DMS114 treated with DMSO at 0.1 percent for 48 hours (cell line): Measurements from ENCODE around the gene OLIG1.

Source experiments
- DNase-seq: peaks from one replicate; lab custom pipeline; 2025; ENCODE audit not compliant: unreplicated experiment; lab: John Stamatoyannopoulos, UW

Gene OLIG1

GRCh38 chr21:33031152-33031911 lies 38.6 kb upstream of the OLIG1 start:
- no peak for DNase-seq

DNA sequence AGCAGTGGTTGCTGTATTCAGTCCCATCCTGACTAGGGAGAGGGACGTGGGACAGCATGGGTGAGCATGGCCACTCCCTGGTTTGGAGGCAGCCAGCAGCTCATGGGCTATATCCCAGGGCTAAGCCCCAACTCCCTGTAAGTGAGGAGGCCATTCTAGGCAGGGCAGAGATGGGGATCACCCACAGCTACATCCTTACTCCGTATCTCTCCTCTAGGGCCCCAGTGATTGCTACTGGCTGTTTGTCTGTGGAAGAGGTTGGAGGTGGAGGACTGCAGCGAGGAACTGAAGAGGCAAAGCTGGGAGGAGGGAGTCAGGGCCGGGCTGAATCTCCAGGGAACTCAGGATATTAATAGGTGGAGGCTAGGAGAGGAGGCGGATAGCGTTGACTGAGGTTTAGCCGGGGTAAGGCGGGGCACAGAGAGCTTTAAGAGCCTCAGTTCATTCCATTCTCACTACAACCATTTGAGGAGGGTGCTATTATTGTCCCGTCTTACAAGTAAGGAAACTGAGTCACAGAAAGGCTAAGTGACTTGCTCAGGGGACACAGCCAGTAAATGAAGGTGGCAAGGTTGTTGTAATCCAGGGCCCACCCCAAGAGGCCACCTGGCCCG lies 37.4 kb upstream of the OLIG1 start:
- no peak for DNase-seq

DNA sequence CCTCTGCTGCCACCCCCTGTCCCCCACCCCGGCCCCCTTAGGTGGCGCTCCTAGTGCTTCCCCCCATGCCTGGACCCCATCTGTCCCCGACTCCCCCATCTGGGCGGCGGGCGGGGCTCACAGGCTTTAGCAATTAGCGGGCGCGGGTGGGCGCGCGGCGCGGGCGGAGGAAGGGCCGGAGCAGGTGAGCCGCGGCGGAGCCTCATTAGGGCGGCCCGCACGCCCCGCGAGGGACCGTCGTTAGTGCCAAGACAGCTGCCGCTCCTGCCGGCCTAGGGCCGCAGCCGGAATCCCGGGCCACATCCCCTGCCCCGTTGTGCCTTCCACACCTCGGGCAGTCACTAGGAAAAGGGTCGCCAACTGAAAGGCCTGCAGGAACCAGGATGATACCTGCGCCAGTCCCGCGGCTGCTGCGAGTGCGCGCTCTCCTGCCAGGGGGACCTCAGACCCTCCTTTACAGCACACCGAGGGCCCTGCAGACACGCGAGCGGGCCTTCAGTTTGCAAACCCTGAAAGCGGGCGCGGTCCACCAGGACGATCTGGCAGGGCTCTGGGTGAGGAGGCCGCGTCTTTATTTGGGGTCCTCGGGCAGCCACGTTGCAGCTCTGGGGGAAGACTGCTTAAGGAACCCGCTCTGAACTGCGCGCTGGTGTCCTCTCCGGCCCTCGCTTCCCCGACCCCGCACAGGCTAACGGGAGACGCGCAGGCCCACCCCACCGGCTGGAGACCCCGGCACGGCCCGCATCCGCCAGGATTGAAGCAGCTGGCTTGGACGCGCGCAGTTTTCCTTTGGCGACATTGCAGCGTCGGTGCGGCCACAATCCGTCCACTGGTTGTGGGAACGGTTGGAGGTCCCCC lies 36.6 kb upstream of the OLIG1 start:
- DNase-seq: no peak

- DNase-seq: no peak
Observed at GRCh38 chr21:33033961-33034413, 36.0 kb upstream of the OLIG1 start.

DNA sequence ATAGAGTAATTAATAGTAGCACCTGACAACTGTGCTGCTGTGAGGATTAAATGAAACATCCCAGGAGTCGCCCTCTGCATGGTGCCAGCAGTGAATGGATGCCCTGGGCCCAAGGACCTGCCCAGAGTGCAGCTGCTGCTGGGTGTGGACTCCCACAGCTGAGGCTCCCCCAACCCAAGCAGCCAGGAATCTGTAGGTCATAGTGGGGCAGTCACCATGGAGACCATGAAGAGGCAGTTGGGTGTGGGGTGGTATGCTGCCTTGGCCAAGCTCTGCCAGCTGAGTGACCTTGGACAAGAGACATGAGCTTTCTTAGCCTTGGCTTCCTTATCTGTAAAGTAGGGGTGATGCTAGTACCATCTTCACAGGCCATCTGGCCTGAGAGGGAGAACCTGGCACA lies 34.8 kb upstream of the OLIG1 start:
- DNase-seq: no peak

GRCh38 chr21:33036430-33037162 lies 33.3 kb upstream of the OLIG1 start:
- no peak for DNase-seq

- DNase-seq: no peak
Observed at GRCh38 chr21:33037501-33037900, 32.4 kb upstream of the OLIG1 start.

DNA sequence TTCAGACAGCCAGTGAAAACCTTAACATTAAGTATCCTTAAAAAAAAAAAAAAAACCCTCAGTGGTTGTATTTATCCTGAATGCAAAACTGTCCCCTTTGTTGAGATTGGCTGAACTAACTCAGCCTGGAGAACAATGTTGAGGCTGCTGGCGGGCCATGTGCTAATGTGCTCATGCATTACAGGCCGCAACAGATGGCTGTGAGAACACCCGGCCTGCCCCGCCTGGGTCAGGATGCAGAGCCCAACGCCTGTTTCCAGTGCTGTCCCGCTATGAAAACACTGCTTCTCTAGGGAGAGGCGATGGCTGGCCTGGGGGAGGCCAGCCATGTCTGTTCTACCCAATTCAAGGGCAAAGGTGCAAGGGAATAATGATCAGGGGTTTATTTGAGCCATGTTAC lies 30.4 kb upstream of the OLIG1 start:
- DNase-seq: no peak

- DNase-seq: no peak
Observed at GRCh38 chr21:33040215-33040614, 29.7 kb upstream of the OLIG1 start.

DNA sequence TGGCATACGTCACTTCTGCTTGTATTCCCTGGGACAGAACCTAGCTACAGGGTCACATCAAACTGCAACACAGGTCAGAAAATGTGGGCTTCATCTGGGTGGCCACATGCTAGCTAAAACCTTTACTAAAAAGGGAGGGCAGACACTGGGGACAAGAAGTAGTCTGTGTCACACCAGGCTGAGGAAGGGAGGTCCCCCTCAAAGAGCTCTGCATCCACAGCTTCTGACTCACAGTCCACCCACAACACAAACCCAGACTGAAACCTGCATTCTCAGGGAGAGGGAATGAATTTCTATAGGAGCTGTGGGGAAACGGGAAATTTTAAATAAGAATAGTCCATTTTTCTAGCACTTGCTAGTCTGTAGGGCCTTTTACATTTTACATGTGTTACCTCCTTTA lies 28.0 kb upstream of the OLIG1 start:
- no peak for DNase-seq

GRCh38 chr21:33042812-33043211 lies 27.1 kb upstream of the OLIG1 start:
- no peak for DNase-seq

DNA sequence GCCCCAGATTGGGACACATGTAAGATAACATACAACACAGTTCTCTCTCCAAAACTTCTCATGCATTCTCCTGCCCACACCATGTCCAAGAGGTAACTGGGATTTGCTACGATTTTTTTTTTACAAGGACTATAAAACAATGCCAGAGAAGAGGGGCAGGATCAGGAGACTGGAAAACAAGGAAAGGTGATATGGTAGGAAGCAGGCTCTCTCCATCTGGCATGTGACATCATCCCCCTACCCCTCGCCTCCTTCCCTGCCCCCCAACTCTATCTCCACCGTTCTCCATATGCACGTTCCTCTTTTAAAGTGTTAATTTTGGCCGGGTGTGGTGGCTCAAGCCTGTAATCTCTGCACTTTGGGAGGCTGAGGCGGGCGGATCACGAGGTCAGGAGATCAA lies 23.5 kb upstream of the OLIG1 start:
- no peak for DNase-seq

DNA sequence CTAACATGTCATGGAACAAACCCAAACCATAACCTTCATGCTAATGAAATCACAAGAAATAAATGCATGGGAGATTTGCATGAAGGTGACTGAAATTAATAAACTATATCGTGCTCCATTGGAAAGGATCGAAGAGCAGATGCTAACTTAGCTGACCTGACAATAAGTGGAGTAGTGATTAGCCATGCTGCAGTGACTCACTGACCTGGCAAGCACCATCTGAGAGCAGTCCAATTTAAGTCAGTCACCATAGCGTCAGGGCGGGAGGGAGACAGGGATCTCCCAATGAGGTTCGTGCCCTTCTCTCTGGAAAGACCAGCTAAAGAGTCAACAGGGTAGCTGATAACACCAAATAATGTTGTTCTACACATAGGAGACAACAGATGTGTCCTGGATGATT lies 22.7 kb upstream of the OLIG1 start:
- DNase-seq: no peak

DNA sequence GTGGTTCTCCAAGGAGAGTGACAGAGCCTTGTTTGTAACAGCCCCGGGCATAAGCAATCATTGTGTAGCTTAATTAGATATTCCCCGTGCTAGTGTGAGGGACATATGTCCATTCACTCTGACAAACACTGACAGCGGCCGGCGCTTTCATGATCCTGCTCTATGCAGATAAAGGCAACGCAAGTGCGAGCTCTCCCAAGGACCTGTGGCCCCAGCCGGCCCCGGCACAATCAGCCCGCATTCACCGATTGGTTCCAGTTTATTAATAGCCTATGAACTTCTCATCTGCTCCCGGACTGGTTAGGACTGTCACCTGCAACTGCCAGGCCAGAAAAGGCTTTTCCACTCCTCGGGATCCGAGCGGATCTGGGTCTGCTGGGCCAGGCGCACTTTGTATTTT lies 18.0 kb upstream of the OLIG1 start:
- DNase-seq: no peak

DNA sequence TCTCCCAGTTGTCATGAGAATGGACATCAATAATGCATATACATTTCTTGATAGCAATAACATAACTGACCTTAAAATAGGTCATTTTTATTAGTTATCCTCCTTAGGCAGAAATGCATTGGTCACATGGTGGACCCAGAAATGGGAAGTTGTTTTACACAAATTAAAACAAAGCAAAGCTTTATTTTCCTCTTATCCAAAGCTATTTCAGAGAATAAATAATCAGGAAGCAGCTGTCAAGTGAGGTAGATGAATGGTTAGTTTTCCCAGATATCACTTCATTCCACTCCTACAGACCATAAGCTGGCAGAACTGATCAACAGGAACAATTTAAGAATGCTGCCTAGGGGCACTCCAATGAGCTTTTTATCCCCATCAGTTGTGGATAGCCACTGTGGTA lies 16.0 kb upstream of the OLIG1 start:
- DNase-seq: no peak

GRCh38 chr21:33055991-33056390 lies 13.9 kb upstream of the OLIG1 start:
- DNase-seq: no peak

DNA sequence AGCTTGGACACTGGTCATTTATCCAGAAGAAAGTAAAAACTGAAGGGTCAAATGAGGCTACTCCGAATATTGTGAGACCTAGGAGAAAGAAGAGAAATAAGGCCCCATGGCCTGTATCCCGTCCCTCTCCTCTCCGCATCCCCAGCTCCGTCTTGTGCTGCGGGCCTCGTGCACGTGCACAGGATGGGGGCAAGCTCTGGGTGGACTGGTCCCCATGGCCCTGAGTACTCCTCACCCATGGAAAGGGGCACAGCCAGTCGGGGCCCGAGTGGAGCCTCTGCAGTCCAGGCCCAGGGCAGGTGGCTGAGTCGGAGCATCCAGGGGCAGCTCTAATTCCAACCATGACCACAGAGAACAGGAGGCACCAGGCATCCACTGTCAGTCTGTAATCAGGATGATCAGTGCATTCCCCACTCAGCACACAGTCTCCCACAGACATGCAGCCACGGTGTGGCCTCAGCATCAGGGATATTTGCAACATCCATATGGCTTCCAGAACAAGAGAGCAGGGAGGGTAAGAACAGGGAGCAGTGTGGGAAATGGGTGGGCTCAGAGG lies 12.5 kb upstream of the OLIG1 start:
- no peak for DNase-seq

DNA sequence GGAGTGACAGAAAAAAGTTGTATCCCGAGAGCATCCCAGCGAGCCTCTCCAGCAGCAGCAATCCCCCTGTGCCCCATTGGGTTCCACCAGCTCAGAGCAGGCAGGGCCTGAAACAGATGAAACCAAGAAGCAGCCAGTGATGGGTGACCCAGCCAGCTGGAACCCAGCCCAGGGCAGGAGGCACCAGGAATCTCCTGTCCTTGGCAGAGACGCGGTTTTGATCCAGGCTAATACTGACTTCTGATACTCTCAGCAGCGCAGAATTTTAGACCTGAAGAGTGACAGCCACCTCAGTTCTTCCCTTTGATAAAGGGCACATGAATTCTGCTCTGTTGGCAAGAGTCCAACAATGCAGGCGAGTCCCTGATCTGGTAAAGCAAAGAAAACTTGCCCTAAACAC lies 11.4 kb upstream of the OLIG1 start:
- DNase-seq: no peak

- DNase-seq: no peak
Observed at GRCh38 chr21:33058957-33059356, 11.0 kb upstream of the OLIG1 start.

DNA sequence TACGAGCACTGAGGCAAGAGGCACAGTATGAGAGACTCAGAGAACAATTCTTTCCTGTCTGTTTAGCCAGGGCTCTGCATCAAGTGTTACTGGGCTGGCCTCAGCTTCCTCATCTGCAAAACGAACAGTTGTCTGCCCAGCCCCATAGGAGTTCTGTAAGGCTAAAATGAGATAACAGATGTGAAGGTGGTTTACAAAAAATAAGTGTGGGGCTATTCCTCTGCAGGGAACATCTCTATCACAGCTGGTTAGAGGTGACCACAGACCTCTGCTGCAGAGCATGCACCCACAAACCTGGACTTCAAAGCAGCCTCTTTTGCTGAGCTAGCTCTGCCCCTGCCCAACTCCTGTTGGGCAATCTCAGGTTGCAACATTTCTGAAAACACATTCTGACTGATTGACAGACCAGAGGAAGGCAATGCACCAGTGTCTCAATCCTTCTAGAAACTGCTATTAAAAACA lies 10.5 kb upstream of the OLIG1 start:
- no peak for DNase-seq

DNA sequence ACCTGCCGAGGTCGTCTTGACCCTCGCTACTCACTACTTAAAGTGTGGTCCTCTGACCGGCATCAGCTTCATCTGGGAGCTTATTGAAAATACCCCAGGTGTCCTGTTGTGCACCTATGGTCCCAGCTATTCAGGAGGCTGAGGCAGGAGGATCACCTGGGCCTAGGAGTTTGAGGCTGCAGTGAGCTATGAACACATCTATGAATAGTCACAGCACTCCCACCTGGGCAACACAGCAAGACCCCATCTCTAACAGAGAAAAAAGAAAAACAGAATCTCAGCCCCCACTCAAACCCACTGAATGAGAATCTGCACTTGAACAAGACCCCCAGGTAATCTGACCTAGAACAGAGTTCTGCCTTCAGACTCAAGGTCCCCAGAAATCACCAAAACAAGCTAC lies 8.7 kb upstream of the OLIG1 start:
- DNase-seq: no peak
